ENCODE results near the gene CDHR2. TPM values are rescaled to one million over a fixed set of nuclear protein-coding genes. Genes with fewer than 3 reads are reported as not detected.

CDHR2 gene
- total and polyA plus RNA-seq, 2 of the 13 experiments (the other 11 are each of a cell fraction or from before 2014, with no cell fraction given): 17.9 to 20.9 TPM

GRCh38 chr5:176542596-176543427 is 6.3 kb upstream of the CDHR2 start (continued):
- TF ChIP-seq HNRNPLL (IDR thresholded peaks at IDR 0.05; ENCODE audit: low read depth, low read length, poor library complexity, severe bottlenecking) (peak; percentile 10), IRX3 (CRISPR knock-in tag; IDR thresholded peaks at IDR 0.05; ENCODE audit: borderline replicate concordance, low read depth) (peak; percentile 61; the same call in 1 of the 2 replicates), CREB1 (IDR thresholded peaks at IDR 0.05) (no peak), CREB1 (CRISPR knock-in tag; IDR thresholded peaks at IDR 0.05) (no peak), ADNP (CRISPR knock-in tag; IDR thresholded peaks at IDR 0.05) (no peak), ZNF124 (CRISPR knock-in tag; IDR thresholded peaks at IDR 0.05) (no peak; the same call in 1 of the 2 replicates), ZBTB14 (CRISPR knock-in tag; IDR thresholded peaks at IDR 0.05) (peak; percentile 42; the same call in 1 of the 2 replicates), CTCF (CRISPR knock-in tag; IDR thresholded peaks at IDR 0.05) (peak; percentile 21; the same call in 1 of the 2 replicates), ZFP1 (CRISPR knock-in tag; IDR thresholded peaks at IDR 0.05) (no peak), RXRA (CRISPR knock-in tag; IDR thresholded peaks at IDR 0.05) (peak; percentile 33; the same call in 1 of the 2 replicates), GABPA (IDR thresholded peaks at IDR 0.05; ENCODE audit: low read depth, low read length) (no peak), GABPA (CRISPR knock-in tag; IDR thresholded peaks at IDR 0.05; ENCODE audit: low read depth) (no peak), ZNF20 (CRISPR knock-in tag; IDR thresholded peaks at IDR 0.05) (no peak), ZNF777 (CRISPR knock-in tag; IDR thresholded peaks at IDR 0.05) (peak; percentile 71; the same call in 1 of the 2 replicates), BRD4 (CRISPR knock-in tag; IDR thresholded peaks at IDR 0.05) (no peak), ATF4 (CRISPR knock-in tag; IDR thresholded peaks at IDR 0.05) (no peak), THAP7 (CRISPR knock-in tag; IDR thresholded peaks at IDR 0.05) (no peak), GTF2F1 (IDR thresholded peaks at IDR 0.05; ENCODE audit: low read length) (no peak), ZNF142 (CRISPR knock-in tag; IDR thresholded peaks at IDR 0.05) (no peak), SKI (IDR thresholded peaks at IDR 0.05; ENCODE audit: partially characterized antibody) (peak; percentile 4)

Data from HepG2 (cell line).